ENCODE data around the gene ECM2. TPM values are rescaled to one million over a fixed set of nuclear protein-coding genes. Genes with fewer than 3 reads are reported as not detected.

ECM2 gene
- total RNA-seq, 1 experiment from 2014 or later, result not detected

- TF ChIP-seq CBX3 (IDR thresholded peaks at IDR 0.05; ENCODE audit: low read depth) (no peak), EZH2phosphoT487 (IDR thresholded peaks at IDR 0.05; ENCODE audit: borderline replicate concordance) (no peak), EGR1 (IDR thresholded peaks at IDR 0.05; ENCODE audit: low read depth) (no peak), ATF3 (IDR thresholded peaks at IDR 0.05) (no peak), POLR2A (IDR thresholded peaks at IDR 0.05; ENCODE audit: borderline replicate concordance, extremely low read depth, insufficient read depth, insufficient read length) (no peak), RAD21 (IDR thresholded peaks at IDR 0.05; ENCODE audit: low read depth) (no peak), CEBPB (IDR thresholded peaks at IDR 0.05; ENCODE audit: low read depth) (no peak), CTCF (IDR thresholded peaks at IDR 0.05 in 2 of 3, conservative IDR thresholded peaks at IDR 0.05 in 1 of 3; ENCODE audit: borderline replicate concordance in 1 of 3, insufficient read depth in 1 of 3, low read depth in 2 of 3, low read length in 2 of 3) (no peak)
Observed at GRCh38 chr9:92467041-92467440, 68.7 kb downstream of the ECM2 start (continued).

GRCh38 chr9:92463984-92464383 lies 71.8 kb downstream of the ECM2 start:
- Histone ChIP-seq H3K4me3 (replicated peaks in 1 of 2; ENCODE audit: low read depth in 1 of 2, low read length in 2 of 2) (no peak overlapping the region), H3K4me2 (ENCODE audit: low read length) (peak overlapping the region; percentile 25), H2AFZ (ENCODE audit: low read depth, low read length, poor library complexity, severe bottlenecking) (no peak overlapping the region)

More at GRCh38 chr9:92463984-92464383, 71.8 kb downstream of the ECM2 start:
- Histone ChIP-seq H3K27ac (ENCODE audit: low read depth, low read length) (no peak overlapping the region), H3K9ac (ENCODE audit: low read length) (no peak overlapping the region), H3K36me3 (ENCODE audit: control insufficient read depth in 1 of 2, insufficient read depth in 2 of 2, low read length in 2 of 2) (no peaks in the 10 kb centered on the region), H3K9me3 (ENCODE audit: control insufficient read depth in 1 of 2, insufficient read depth in 1 of 2, low read depth in 1 of 2, low read length in 2 of 2) (no peaks in the 10 kb centered on the region), H4K20me1 (ENCODE audit: insufficient read depth) (no peaks in the 10 kb centered on the region), H3K9me2 (ENCODE audit: insufficient read depth) (no peaks in the 10 kb centered on the region), H3K27me3 (ENCODE audit: insufficient read depth, low read length) (no peaks in the 10 kb centered on the region), H3K4me1 (ENCODE audit: control insufficient read depth in 1 of 2, insufficient read depth in 2 of 2, low read length in 2 of 2) (peaks cover 3 to 13% of the 10 kb centered on the region in 2 experiments; a peak in 3 of 4 replicates), H3K79me2 (ENCODE audit: insufficient read depth, low read length) (no peaks in the 10 kb centered on the region)
- CTCF ChIA-PET, result interaction anchor here (1.2 kb wide), 1 partner anchor 9 kb away, joined by 3 read pairs; no protein-coding TSS in a partner anchor
- intact Hi-C loops (cut with micrococcal nuclease), result no loop called here
- no peak for ATAC-seq
- DNase-seq (ENCODE audit: low read depth, low spot score), result no peak
- no TSS peak for BruUV-seq (replicated peaks)
- RAD21 ChIA-PET (ENCODE audit: low non-redundant PET in 1 of 2, low total read pairs in 2 of 2, uncharacterized antibody in 2 of 2, unreplicated experiment in 2 of 2), result no interaction called here
- POLR2A ChIA-PET, result no interaction called here
- TF ChIP-seq REST (IDR thresholded peaks at IDR 0.05; ENCODE audit: low read depth) (no peak), ZNF274 (IDR thresholded peaks at IDR 0.05; ENCODE audit: low read depth, low read length) (no peak), EGR1 (IDR thresholded peaks at IDR 0.05; ENCODE audit: low read depth) (no peak), MAX (IDR thresholded peaks at IDR 0.05) (0 out of 2 replicates have a peak, but pooled peaks have one; percentile 21), SP1 (IDR thresholded peaks at IDR 0.05; ENCODE audit: low read depth) (no peak), RAD21 (IDR thresholded peaks at IDR 0.05; ENCODE audit: low read depth) (no peak), CEBPB (IDR thresholded peaks at IDR 0.05; ENCODE audit: low read depth) (no peak), SRF (IDR thresholded peaks at IDR 0.05; ENCODE audit: low read depth) (no peak), ZBTB33 (IDR thresholded peaks at IDR 0.05; ENCODE audit: extremely low read depth, insufficient replicate concordance, low read length) (no peak)

Measured in HCT116 (cell line).